ENCODE measurements around the gene SCT.

DNA sequence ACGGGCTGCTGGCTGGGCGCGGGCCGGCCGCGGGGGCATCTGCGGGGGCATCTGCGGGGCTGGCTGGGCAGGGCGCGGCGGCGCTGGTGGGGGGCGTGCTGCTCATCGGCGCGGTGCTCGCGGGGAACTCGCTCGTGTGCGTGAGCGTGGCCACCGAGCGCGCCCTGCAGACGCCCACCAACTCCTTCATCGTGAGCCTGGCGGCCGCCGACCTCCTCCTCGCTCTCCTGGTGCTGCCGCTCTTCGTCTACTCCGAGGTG lies 10.3 kb upstream of the SCT start:
- TF ChIP-seq, protein P1, sequence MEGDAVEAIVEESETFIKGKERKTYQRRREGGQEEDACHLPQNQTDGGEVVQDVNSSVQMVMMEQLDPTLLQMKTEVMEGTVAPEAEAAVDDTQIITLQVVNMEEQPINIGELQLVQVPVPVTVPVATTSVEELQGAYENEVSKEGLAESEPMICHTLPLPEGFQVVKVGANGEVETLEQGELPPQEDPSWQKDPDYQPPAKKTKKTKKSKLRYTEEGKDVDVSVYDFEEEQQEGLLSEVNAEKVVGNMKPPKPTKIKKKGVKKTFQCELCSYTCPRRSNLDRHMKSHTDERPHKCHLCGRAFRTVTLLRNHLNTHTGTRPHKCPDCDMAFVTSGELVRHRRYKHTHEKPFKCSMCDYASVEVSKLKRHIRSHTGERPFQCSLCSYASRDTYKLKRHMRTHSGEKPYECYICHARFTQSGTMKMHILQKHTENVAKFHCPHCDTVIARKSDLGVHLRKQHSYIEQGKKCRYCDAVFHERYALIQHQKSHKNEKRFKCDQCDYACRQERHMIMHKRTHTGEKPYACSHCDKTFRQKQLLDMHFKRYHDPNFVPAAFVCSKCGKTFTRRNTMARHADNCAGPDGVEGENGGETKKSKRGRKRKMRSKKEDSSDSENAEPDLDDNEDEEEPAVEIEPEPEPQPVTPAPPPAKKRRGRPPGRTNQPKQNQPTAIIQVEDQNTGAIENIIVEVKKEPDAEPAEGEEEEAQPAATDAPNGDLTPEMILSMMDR (IDR thresholded peaks at IDR 0.05), result no peak
- no peak for TF ChIP-seq POLR2A (IDR thresholded peaks at IDR 0.05)
